Testis (tissue), 3 donors: Measurements from ENCODE around the gene INPP5F. TPM values are rescaled to one million over a fixed set of nuclear protein-coding genes. Genes with fewer than 3 reads are reported as not detected.

Experiments used
- DNase-seq: peaks from one replicate; pipeline ENCODE4 v3.0.0-alpha.2; 2019
- H3K27ac ChIP-seq, 2 donors: fragments of 200-600 bp; sonication (generic); one replicate each; pipeline ENCODE4 v1.5.1; 2019
- H3K27me3 ChIP-seq: fragments of 200-600 bp; sonication (generic); one replicate; pipeline ENCODE4 v1.5.1; 2019
- H3K36me3 ChIP-seq: fragments of 200-600 bp; sonication (generic); one replicate; pipeline ENCODE4 v1.5.1; 2017; ENCODE audit warnings: low read depth; ENCODE audit errors: missing control alignments
- H3K4me1 ChIP-seq: fragments of 200-600 bp; sonication (generic); one replicate; pipeline ENCODE4 v1.5.1; 2019
- H3K4me3 ChIP-seq, 2 donors: fragments of 200-600 bp; sonication (generic); one replicate each; pipeline ENCODE4 v1.5.1; 2017 to 2019
- H3K9me3 ChIP-seq: fragments of 200-600 bp; sonication (generic); one replicate; pipeline ENCODE4 v1.5.1; 2017
- POLR2A ChIP-seq: fragments of 450-650 bp; IDR thresholded peaks from one replicate; pipeline ENCODE4 v1.6.1; 2017; ENCODE audit warnings: antibody characterized with exemption, mild to moderate bottlenecking, moderate library complexity
- WGBS, 2 donors: methylation state at CpG; one replicate each; pipeline ENCODE4 v1.1.5; 2018; 5-methylcytosine and 5-hydroxymethylcytosine counted together
- intact Hi-C: fragments of 100-400 bp; cut with DNase I; formaldehyde crosslinking; loops from one replicate; pipeline ENCODE4 v1.15.1; 2023; ENCODE audit warnings: low total_unique reads
- polyA plus RNA-seq: library from polyadenylated mRNA; stranded (reverse); fragments of 350-450 nt; fragmentation: Illumina TruSeq; extraction: RNeasy Lipid Tissue Mini Kit (QIAGEN cat#74804); gene quantifications from one replicate; pipeline ENCODE4 v1.2.3, GENCODE V29; 2014; ENCODE audit warnings: low read depth, low replicate concordance; ENCODE audit not compliant: insufficient read depth
- total RNA-seq, 2 donors: library from RNA; depleted of rRNA; stranded (reverse); fragments of >200 nt; gene quantifications; one replicate each; pipeline ENCODE4 v1.2.3, GENCODE V29; 2016
- TF ChIP-seq, protein P1 (sequence below), 3 experiments: fragments of 450-650 bp in 2 of 3; fragments of 200-600 bp in 1 of 3; sonication (generic) in 1 of 3; IDR thresholded peaks; one replicate each; pipeline ENCODE4 v1.5.1; 2016 to 2019; ENCODE audit warnings: antibody characterized with exemption in 3 of 3, mild to moderate bottlenecking in 2 of 3, moderate library complexity in 1 of 3

The INPP5F gene
- total and polyA plus RNA-seq, 3 donors from 2014 or later, result 19.0 to 23.8 (median 21.9) TPM

DNA sequence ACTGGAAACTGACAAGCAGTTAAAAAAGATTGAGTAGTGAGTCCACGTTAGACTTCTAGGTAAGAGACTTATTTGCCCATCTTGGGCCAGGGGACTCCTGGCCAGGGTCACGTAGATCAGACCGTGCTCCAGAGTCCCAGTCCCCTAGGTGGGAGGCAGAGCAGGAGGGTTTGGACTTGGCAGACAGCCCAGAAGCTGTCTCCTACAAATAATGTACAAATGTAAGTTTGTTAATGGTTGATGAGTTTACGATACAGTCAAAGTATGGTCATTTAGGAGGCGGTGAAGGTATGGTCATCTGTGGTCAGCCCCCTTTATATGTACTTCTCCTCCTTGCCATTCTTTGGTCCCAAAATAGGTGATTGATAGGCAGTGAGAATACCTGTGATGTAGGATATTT lies 28.2 kb downstream of the INPP5F start:
- H3K36me3 ChIP-seq, result no peaks in the 10 kb centered on the region
- no peak overlapping the region for H3K27ac ChIP-seq
- H3K4me3 ChIP-seq, result no peak overlapping the region
- H3K27me3 ChIP-seq, result no peaks in the 10 kb centered on the region
- no peaks in the 10 kb centered on the region for H3K4me1 ChIP-seq
- WGBS, 2 donors, result 75% methylated on average over 5 of the region's 5 CpGs
- H3K9me3 ChIP-seq, result no peaks in the 10 kb centered on the region
- TF ChIP-seq, protein P1, sequence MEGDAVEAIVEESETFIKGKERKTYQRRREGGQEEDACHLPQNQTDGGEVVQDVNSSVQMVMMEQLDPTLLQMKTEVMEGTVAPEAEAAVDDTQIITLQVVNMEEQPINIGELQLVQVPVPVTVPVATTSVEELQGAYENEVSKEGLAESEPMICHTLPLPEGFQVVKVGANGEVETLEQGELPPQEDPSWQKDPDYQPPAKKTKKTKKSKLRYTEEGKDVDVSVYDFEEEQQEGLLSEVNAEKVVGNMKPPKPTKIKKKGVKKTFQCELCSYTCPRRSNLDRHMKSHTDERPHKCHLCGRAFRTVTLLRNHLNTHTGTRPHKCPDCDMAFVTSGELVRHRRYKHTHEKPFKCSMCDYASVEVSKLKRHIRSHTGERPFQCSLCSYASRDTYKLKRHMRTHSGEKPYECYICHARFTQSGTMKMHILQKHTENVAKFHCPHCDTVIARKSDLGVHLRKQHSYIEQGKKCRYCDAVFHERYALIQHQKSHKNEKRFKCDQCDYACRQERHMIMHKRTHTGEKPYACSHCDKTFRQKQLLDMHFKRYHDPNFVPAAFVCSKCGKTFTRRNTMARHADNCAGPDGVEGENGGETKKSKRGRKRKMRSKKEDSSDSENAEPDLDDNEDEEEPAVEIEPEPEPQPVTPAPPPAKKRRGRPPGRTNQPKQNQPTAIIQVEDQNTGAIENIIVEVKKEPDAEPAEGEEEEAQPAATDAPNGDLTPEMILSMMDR (IDR thresholded peaks at IDR 0.05), result no peak
- TF ChIP-seq POLR2A, result no peak
- intact Hi-C loops, result no loop called here
- DNase-seq, result no peak

DNA sequence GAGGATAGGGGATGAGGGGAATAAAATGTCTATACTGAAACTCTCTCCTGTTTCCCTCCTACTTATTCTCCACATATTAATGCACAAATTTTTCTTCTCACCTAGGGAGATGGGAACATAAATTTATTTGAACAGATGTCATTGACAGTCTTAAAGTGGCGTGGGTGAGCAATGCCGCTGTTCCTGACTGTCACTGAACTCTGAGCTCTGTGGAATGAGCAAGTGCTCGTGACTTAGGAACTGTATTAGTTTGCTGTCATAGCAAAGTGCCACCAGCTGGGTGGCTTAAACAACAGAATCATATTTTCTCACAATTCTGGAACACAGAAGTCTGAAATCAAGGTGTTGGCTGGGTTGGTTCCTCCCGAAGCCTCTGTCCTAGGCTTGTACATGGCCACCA lies 29.1 kb downstream of the INPP5F start:
- no peak overlapping the region for H3K4me3 ChIP-seq
- no peaks in the 10 kb centered on the region for H3K9me3 ChIP-seq
- no peak overlapping the region for H3K27ac ChIP-seq
- TF ChIP-seq, protein P1 (IDR thresholded peaks at IDR 0.05), result no peak
- TF ChIP-seq POLR2A, result no peak
- DNase-seq, result no peak
- H3K4me1 ChIP-seq, result no peaks in the 10 kb centered on the region
- intact Hi-C loops, result no loop called here
- no peaks in the 10 kb centered on the region for H3K36me3 ChIP-seq
- no peaks in the 10 kb centered on the region for H3K27me3 ChIP-seq
- WGBS, 2 donors, result 88 to 89% methylated on average over 4 of the region's 4 CpGs

DNA sequence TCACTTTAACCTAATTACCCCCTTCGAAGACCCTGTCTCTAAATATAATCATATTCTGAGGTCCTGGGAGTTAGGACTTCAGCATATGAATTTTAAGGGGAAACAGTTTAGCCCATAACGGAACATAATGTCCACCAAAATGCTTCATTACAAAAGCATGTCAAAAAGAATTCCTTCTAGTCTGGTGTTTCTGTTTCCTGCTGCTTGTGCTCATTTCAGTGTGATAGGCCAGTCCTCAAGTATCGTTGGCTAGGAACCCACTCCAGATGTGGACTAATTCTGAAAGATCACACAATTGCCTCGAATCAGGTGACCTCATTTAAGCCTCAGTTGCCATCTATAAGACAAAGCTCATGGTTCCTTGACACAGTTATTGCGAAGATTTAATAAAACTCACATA lies 29.6 kb downstream of the INPP5F start:
- H3K27me3 ChIP-seq, result no peaks in the 10 kb centered on the region
- no peaks in the 10 kb centered on the region for H3K4me1 ChIP-seq
- no peak overlapping the region for H3K4me3 ChIP-seq
- no peaks in the 10 kb centered on the region for H3K36me3 ChIP-seq
- H3K9me3 ChIP-seq, result no peaks in the 10 kb centered on the region
- intact Hi-C loops, result no loop called here
- no peak overlapping the region for H3K27ac ChIP-seq
- TF ChIP-seq POLR2A, result no peak
- TF ChIP-seq, protein P1 (IDR thresholded peaks at IDR 0.05), result no peak
- DNase-seq, result no peak
- WGBS, 2 donors, result 78 to 81% methylated on average over 5 of the region's 5 CpGs

DNA sequence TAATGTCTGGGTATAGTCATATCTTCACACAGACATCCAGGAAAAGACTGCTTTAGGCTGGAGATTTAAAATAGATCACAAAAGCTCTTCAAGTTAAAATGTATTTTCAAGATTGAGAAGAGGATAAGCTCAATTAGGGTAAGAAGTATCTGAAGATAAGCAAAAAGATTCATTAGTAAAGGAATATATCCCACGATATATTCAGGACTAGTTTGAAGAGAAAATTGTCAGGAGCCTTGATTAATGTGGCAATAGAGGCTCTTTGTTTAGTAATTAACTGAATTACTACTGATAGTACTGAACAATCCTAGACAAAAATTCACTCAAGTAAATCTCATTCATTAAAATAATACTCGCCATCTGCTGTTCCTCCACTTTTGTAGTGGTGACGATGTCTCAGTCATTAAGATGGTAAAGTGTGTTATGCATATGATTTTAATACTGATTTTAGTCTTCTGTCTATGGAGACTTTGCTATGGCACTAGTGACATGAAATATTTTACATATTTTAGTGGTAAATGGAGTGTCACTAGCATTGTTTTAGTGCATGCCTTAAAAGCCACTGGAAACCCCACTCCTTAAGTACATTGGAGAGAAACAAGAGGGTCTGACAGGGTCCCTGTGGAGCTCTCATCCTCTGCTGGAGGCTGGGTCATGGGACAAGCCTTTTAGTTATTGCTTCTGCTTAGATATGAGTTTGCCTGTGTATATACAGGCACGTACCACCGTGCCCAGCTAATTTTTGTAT lies 32.8 kb downstream of the INPP5F start:
- Histone ChIP-seq H3K36me3 (no peaks in the 10 kb centered on the region), H3K27ac (no peak overlapping the region), H3K4me1 (no peaks in the 10 kb centered on the region), H3K4me3 (no peak overlapping the region), H3K9me3 (no peaks in the 10 kb centered on the region), H3K27me3 (no peaks in the 10 kb centered on the region)
- WGBS, 2 donors, result 86 to 92% methylated on average over 5 of the region's 5 CpGs
- intact Hi-C loops, result no loop called here
- TF ChIP-seq, protein P1 (IDR thresholded peaks at IDR 0.05), result no peak
- no peak for TF ChIP-seq POLR2A
- no peak for DNase-seq

DNA sequence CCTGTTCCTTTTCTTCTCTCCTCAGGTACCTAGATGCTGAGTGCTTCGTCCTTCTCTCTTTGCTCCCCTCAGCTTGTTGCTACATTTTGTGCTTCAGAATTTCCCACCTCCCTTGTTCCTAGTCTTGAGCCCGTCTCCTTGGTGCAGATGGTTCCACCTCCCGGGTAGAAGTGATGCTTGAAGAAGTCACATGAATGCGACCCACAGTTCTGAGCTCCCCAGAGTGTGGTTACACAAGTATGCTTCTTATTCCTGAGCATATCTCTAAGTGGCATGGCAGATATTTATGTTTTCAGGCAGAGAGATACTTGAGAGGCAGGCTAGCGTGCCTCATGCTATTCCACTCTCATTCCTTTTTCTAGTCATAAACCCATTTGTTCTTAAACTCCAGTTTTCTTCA lies 34.0 kb downstream of the INPP5F start:
- Histone ChIP-seq H3K4me1 (no peaks in the 10 kb centered on the region), H3K27me3 (no peaks in the 10 kb centered on the region), H3K27ac (no peak overlapping the region), H3K9me3 (no peaks in the 10 kb centered on the region), H3K36me3 (no peaks in the 10 kb centered on the region), H3K4me3 (no peak overlapping the region)
- WGBS, 2 donors, result 91 to 93% methylated on average over 5 of the region's 5 CpGs
- intact Hi-C loops, result no loop called here
- DNase-seq, result no peak
- TF ChIP-seq, protein P1 (IDR thresholded peaks at IDR 0.05), result no peak
- TF ChIP-seq POLR2A, result no peak
